Amygdala (tissue), 56 donors: ENCODE data around the gene SMIM36.
"Not testable (repeated sequence)": the region's sequence is repeated elsewhere in the genome, so short reads cannot be mapped to it uniquely, and the experiment has no call there.

Experiments
- DNase-seq, 56 donors: peaks; one replicate each; lab custom pipeline; 2025; lab: John Stamatoyannopoulos, UW

SMIM36 gene

DNA sequence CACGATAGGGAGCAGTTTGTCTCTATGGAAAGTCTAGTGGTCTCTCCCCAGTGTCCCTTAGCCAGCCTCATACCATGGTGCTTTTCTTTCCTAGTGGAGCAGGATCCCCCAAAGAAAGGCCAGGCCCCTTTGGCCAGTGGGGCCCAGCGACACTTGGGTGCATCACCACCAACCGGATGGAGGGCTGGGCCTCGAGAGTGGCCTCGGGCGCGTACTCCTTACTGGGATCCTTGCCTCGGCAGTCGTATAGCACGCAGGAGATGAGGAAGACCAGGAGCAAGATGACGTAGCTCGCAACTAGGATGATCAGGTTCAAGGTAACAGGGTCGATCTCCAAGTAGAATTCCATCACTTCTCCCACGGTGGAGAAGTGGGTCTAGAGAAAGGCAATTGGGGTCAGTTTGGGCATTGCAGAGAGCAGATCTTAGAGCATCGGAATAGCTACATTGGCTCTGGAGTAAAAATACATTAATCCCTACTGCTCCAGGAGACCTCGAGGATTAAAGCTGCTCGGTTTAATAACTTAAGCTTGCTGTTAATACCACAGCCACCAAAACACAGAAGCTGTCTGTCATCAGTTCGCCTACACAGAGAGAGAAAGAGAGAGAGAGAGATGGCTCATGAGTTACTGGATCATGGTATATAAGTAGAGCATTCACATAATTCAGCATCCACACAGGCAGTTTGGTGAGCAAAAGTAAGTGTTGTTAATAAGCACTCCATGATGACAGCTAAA is at the start of gene SMIM36:
Gene SMIM36 (minus strand): TSS at position 467 of the 736 bp plus-strand sequence.
- DNase-seq = peak in 1 of 56 donors; percentile 7

DNA sequence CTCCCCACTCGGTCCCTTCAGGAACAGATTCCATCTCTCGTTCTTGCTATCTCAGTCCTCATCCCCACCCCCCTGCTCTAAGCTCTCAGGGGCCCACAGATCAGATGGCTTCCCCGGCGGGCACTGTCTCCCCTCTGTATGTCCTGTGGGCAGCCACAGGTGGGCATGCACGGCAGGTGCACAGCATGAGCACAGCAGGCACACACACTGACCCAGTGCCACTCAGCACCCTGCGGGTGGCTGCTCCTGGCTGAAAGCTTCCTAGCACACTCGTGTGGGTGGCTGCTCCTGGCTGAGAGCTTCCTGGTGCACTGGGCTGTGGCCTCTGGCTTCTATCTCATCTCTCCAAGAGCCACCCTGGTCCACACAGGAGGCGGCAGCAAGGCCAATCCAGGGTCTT is 44.5 kb upstream of the SMIM36 start:
- no peak for DNase-seq

DNA sequence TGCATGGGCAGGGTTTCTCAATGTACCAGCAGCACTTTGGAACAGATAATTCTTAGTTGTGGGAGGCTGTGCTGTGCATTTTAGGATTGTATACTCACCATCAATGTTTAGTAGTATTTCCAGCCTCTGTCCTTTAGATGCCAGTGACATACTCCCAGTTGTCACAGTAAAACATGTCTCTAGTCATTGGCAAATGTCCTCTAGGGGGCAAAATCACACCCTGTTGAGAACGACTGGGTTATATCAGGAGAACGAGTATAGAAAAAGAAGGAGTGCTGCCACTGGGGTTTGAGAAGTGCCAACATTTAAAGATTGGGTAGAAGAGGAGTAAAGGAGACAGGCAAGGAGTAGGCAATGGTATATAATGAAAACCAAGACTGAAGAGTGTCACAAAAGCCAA is 37.9 kb upstream of the SMIM36 start:
- no peak for DNase-seq

DNA sequence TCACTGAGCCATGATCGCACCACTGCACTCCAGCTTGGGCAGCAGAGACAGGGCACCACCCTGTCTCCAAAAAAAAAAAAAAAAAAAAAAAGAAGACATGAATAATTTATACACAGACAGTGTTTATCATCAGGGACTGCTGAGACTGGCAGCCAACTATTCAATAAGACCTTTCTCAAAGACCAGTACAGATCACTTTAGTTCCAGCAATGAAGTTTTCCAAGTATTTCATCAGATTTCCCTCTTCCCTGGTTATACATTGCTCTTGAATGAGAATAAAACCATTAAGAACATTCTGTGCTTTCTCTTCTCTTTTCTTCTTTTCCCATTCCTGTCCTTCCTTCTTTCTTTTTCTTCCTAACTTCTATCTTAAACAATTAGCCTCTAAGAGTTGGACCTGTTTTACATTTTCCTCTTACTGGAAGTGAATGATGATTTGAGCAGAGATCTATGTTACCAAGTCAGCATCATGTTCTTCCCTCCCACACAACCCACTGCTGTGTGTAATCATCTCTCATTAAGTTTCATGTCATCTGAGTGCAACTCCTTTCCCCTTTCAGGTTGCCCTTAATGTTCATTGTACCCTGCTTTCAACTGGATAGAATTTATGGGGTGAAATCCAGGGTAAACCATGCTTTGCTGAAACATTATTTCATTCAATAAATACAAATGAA is 35.9 kb upstream of the SMIM36 start:
- no peak for DNase-seq

DNA sequence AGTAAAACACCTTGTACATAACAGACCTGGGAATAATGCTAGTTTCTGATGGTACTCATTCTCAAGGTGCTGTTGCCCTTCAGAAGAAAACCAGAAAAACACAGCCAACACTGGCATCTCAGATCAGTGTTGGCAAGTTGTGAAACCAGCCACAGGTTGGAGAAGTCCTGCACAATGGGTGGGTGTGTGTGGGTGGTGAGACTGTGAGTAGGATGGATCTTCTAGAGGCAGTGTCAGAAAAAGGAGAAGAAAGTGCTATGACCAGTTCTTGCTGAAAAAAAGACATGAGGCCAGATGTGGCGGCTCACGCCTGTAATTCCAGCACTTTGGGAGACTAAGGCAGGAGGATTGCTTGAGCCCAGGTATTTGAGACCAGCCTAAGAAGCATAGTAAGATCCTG is 35.2 kb upstream of the SMIM36 start:
- DNase-seq = no peak

DNA sequence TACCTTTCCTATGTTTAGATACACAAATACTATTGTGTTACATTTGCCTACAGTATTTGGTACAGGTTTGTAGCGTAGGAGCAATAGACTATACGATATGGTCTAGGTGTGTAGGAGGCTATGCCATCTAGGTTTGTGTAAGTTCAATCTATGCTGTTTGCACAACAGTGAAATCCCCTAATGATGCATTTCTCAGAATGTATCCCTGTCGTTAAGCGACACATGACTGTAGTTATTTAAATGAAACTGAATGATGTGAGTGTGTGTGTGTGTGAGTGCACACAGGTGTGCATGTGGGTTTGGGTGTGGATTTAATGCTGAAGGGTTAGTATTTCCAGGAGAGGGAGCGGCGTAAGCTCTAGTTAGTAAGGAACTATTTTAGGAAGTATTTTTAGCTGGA is 34.6 kb upstream of the SMIM36 start:
- DNase-seq = no peak

DNA sequence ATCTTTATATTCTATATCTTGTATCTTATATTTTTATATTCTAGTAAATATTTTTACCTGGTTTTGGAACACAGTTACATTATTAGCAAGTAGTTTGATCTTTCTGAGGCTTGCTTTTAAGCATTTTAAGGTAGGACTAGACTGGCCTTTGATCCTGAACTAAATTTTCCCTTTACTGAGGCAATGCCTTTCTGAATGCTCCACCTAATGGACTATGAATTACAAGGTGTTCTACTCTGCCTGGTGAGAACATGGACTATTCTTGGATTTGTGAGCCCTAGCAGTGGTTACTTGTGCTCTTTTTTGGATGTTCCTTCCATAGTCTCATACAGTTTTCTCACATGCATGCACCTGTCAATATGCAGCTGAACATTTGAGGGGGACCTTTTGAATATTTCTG is 32.5 kb upstream of the SMIM36 start:
- DNase-seq = no peak

DNA sequence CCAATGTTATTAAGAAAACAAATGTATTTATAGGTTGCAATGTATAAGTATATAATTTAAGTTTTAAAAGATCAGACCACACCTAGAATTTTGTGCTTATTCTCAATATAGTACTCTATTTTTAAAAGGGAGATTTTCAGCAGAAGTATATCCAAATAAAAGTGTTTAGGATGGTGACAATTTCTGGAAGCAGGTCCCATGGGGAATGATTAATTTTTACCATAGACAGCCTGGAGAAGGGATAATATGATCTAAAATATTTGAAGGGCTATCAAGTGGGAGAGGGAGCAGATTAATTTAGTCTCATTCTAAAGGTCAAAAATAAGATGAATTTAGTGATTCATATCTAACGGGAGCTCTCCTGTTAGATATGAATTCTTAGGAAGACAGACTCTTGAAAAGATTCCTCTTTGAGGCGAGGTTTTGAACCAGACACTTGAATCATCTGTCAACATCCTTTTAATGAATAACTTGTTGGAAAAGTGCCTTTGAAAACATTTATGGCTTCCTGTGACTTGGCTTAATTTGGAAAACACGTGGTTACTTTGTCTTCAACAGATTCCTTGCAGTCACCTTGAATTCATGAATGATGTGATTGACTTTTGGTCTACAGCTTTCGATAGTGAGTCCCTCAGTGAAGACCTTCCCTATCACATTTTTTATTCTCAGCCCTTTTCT is 29.3 kb upstream of the SMIM36 start:
- no peak for DNase-seq

DNA sequence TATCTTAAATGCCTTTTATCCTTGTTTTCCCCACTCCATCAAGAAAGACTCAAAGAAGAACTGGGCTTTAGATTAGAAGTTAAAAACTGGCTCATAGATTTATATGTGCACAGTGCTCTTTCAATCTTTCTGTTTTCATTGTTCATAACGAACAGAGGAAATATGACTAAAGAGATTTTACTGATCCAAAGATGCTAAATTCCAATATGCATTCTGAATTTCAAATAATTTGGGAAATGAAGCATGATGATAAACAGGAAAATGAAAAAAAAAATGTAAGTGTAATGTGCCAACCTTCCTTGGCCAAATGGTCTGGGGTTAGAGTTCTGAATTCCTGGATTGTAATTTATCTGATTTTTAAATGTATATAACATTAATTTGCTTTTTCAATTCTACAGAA is 25.0 kb upstream of the SMIM36 start:
- DNase-seq = no peak

DNA sequence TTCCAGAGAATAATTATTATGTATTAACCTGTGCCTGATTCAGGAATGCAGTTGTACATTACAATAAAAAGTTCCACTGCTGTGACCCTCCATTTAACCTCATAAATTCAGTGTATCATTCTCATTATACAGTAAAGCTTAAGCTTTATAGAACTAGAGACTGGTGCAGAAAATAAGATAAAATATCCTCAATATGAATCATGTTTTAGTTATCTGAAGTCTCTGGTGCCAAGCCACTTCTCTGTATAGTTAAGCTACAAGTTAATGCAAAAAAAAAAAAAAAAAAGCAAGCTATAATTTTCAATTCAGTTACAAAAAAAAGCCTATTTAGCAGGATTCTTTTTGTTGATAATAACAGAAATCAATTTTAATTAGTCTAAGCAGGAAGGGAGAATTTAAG is 22.4 kb upstream of the SMIM36 start:
- no peak for DNase-seq

DNA sequence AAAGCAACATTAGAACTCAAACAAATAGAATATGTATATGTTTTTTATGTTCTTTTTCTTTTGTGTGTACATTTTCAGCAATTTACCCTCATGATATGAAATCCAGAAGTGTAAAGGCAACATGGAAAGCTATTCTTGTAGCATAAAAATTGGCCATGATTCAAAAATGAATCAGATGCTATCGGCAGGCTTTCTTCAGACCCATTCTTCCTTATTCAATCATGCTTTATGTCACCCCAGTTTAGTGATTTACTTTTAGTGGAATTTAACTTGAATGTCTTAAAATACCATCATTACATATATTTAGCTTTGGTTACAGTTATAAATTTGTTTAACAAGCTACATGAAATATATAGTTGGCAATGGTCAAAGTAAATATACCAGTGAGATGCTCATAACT is 21.4 kb upstream of the SMIM36 start:
- DNase-seq = no peak

DNA sequence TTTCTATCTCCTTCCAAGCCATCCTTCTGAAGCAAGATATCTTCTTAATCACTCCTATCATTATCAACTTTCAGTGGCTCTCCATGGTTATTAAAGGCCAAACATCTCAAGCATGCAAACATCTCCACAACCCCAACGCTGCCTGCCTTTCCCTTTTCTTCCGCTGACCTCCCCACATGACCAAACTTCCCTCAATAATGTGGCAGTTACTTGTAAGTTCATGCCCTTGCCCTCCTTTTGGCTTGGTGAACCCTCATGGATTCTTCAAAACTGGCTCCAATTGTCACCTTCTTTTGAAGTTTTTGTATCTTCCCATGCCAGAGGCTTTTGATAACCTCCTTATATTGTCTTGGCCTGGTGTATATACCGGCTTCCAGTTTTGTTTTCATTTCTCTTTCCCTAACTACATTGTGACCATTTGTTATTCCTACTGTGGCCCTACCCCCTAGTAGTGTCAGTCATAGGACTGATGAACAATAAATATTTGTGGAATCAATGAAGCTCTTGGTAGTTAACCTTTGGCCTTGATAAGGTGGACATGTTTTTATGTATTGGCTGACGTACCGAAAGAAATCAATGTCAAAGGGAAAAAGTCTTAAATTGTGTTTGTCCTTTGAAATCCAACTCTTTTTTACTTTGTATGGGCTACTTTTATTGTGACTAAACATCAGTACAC is 19.9 kb upstream of the SMIM36 start:
- DNase-seq = no peak

DNA sequence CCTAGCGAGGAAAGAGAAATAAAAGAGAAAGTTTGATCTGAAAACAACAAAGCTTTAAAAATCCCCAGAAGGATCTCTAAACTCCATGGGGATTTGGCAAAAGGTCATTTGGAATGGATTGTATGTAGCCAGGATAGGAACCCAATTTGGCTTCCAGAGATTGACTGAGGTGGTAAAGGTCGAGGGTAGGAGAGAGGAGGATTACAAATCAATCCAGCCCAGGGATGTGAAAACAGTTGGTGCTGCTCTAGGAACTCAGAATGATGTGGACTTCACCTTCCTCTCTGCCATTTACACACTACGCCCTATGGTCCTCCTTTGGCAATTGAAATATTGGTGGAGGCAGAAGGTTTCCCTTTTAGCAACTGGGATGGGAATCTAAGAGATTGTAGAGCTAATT is 18.8 kb upstream of the SMIM36 start:
- DNase-seq = no peak

DNA sequence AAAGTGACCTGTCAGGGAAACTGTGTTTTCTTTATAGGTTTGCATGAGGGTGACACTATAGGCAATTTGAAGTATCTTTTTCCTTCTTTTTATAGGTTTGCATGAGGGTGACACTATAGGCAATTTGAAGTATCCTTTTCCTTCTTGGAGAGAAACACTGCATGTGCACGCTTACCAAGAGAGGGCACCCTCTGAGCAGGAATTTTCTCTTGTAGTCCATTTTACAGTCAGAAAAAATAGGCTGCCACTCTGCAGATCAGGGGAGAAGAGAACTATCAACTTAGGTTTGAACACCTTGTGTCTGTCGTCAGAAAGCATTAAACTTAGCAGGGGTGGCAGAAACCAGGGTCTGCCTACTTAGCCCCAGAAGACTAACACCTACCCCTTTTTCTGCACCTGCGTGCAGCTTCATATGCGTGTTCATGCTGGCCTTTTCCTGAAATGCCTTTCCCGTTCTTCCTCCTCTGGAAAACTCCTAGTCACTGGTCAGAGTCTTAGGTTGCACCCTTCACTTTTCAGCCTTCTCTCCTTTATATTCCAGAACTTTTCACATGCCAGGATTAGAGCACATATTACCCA is 16.4 kb upstream of the SMIM36 start:
- peak in 11 of 56 donors; percentile 0 to 33 (median 10) for DNase-seq

DNA sequence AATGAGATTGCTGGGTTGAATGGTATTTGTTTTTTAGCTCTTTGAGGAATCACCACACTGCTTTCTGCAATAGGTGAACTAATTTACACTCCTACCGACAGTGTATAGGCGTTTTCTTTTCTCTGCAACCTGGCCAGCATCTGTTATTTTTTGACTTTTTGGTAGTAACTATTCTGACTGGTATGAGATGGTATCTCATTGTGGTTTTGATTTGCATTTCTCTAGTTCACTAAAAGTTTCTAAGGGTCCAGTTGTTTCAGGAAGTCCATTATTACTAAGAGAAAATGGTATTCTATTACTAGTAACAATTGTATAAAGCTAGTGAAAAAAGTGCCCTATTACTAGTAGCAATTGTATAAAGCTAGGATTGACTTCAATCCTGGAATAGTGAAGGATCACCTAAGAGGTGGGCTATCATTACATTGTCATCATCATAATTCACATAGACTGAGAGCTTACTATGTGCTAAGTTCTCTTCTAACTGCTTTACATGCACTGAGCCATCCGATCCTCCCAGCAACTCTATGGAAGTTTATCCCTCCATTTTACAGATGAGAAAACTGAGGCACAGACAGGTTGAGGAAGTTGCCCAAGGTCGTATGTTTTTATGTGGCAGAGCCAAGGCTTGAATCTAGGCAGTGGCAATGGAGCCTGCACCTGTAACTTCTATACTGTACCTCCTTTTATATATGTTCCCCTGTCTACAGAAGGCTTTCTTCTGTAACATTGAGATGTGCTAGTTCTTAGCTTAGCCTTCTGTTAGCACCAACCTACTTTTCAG is 13.4 kb upstream of the SMIM36 start:
- DNase-seq = no peak

DNA sequence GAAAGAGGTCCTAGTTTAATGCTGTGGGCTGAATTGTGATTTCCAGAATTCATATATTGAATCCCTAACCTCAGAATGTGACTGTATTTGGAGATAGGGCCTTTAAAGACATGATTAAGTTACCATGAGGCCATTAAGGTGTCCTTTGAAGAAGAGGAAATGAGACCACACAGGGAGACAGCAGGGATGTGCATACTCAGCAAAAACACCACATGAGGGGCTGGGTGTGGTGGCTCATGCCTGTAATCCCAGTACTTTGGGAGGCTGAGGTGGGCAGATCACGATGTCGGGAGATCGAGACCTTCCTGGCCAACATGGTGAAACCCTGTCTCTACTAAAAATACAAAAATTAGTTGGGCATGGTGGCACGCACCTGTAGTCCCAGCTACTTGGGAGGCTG is 11.8 kb upstream of the SMIM36 start:
- DNase-seq = not testable (repeated sequence)

DNA sequence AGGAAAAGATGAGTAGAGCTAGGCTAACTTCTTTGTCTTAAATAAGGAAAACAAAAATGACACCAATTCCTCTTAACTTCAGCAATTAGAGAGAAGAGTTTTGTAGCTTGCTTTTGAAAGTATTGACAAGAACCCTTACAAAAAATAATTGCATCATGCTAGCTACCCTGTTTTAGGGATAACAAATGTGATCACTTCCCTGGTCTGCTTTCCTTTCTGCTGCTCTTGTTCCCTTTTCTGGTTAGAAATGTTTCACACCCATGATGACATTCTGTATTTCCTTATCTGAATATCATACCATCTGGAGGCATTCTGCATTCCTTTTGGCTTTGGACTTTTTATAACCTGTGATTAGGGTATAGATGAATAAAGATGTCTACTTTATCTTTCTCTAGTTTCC is 9.9 kb upstream of the SMIM36 start:
- DNase-seq = no peak

DNA sequence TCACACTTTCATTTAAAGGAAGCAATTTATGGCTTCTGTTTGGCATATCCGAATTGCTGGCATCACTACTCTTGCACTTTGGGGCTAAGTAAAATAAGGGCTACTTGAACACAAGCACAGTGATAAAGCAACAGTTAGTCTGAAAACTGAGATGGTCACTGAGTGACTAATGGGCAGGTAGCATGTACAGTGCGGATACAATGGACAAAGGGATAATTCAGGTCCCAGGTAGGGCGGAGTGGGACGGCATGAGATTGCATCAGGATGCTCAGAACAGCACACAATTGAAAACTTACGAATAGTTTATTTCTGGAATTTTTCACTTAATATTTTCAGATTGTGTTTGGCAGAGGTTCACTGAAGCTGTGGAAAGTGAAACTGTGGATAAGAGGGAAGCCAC is 9.2 kb upstream of the SMIM36 start:
- no peak for DNase-seq

DNA sequence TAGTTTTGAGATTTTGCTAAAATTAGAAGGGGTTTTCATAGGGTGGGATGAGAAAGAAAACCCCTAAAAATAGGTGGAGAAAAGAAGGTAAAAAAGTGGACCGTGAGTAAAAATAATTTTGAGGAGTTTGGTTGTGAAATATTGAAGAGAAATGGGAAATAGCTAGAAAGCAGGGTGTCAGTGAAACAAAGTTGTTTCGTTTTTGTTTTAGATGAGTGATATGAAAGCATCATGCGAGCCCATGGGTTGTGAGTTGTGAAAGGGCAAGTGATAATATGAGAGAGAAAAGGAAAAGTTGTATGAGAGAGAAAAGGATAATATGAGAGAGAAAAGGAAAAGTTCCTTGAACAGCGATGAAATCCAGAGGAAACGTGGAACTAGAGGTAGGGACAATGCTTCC is 7.3 kb upstream of the SMIM36 start:
- no peak for DNase-seq
